Stimulated activated CD4-positive, alpha-beta T cell treated with anti-CD3 and anti-CD28 coated beads, Interleukin-4, amount 100 ng/mL, for 48 hours (primary cell): ENCODE data around the gene GPR37.

Experiments used
- DNase-seq, 2 donors: peaks; one replicate each; pipeline ENCODE4 v3.0.0-alpha.2; 2020; ENCODE audit warnings: low read depth in 2 of 2

GPR37 gene

DNA sequence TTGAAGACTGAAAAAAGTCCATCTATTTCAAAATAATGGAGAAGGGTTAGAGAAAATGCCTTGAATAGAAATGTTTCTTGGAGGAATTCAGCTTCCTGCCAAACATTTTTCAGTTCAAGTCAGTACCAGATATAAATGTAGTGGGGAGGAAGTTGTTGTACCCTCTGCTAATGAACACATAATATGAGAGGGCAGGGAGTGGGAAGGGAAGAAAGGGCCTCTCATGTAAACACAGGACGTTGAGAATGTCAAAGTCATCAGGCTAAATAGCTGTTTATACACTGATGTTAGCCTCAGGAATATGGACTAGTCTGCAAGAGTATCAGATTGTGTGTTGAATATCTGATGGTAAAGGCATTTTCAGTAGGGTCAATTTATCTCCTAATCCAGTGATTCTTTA, 37.0 kb downstream of the GPR37 start:
- DNase-seq, result no peak

DNA sequence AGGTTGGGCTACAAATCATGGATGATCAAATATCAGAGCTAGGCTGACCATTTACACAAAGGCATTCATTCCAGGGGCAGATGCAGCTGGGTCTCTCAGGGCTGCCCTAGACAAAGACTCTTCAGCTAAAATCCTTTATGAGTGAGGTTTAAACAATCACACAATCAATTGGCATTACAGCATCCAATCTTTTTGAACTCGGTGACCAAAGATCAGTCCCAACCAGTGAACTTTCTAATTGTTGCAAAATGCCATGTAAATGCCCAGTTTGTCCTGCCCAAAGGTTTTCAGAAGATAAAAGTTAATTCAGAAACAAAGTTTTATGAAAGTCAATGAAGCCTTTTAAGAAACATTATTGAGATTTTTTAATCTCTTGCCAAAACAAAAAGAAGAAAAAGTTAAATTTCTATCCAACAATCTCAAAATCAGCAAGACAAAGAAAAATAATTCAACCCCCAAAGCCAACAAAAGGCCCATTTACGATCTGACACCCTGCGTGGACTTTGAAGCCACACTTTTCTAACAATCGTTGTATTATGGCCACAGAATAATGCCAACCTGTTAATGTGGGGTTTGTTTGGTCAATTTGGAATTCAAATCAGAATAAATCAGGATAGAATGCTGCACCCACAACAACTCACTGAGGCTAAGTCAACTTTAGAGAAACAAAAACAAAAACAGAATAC, 40.9 kb downstream of the GPR37 start:
- no peak for DNase-seq

DNA sequence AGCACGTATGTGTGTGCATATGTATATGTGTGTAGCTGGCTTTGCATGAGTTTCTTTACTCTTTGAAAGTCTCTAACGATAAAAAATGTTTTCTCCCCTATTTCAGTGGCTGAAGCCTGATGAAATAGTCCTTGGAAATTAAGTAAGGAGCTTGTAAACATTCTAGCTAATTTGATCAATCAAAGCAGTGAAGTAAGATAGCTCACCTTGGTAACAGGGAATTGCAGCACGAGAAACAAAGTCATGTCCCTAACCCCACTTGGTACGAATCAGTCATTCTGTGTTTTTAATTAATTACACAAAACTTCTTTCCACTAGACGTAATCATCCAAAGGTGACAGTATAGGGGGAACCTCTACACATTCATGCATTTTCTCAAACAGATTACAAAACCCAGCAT, 41.5 kb downstream of the GPR37 start:
- no peak for DNase-seq

DNA sequence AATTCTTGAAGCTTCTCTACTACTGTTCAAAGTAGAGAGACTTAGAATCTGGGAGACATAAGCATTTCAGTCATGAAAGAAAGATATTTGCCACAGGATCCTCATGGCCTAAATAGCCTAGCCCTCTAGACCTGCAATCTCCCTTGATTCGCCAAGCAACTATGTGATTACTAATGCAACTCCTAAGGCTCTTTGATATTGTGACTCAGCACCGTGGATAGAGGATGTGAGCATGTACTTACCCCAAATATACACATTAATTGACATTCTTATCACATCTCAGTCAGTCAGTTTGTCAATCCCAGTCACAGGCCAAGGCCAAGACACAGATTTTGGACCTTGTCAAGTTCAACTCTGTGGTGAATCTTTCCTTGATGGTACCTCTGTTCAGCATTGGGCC, 42.6 kb downstream of the GPR37 start:
- no peak for DNase-seq

DNA sequence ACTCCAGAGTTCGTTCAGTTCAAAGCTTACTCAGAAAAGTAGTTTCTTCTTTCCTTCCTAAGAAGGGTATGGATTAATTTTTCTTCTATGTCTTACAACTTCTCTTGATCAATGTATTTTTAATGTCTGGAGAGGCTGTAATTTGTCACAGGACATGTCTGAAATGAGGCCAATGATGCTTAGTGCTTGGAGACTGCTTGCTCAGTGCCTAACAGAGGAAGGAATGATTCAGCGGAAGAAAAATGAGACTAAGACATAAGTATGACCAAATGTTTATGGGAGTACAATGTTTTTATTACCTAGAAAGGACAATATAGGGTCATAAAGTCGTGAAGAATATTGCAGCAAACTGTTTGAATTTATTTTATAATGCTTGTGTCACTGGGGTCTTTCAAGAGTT, 43.3 kb downstream of the GPR37 start:
- DNase-seq, result no peak

DNA sequence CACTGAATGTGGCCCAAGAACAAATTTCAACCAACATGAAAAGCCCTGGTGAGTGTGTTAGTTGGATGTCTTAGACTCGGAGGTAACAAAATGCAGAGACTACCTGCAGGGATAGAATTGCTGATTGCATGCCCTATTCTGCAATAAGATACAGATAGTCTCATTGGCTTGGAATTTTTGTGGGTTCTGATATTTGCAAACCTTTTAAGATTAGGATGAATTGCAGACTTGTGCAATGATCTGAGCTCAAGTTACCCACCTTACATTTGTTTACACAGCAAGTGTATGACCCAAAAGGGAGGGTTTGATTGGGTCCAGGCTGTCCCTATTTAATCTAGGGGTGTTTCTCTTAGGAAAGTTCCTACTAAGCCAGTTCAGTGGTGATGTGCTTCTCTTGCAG, 45.4 kb downstream of the GPR37 start:
- no peak for DNase-seq

DNA sequence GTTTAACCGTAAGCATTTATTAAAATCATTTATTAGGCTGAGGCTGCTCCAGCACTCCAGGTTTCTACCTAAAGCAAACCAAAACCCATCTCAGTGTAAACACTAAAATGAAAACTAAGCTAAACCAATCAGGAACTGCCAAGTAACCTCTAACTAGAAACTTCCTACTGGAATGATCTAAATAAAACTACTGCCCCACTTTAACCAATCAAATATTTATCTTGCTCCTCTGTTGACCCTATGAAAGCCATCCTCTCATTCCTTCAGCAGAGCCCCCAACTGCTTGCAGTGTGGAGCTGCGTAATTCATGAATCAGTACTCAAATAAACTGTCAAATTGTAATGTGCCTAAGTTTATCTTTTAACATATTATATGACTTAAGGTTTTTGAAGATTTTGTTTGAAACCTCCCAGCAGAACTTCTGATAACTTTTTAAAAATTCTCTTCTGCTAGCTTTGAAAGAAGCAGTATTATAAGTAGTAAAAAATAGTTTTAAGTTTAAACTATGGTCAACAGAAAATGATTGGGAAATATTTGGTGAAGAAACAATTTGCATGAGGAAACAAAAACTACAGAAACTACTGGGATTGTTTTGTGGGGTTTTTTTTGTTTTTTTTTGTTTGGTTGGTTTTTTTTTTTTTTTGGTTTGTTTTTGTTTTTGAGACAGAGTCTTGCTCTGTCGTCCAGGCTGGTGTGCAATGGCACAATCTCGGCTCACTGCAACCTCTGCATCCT, 47.4 kb downstream of the GPR37 start:
- no peak for DNase-seq

DNA sequence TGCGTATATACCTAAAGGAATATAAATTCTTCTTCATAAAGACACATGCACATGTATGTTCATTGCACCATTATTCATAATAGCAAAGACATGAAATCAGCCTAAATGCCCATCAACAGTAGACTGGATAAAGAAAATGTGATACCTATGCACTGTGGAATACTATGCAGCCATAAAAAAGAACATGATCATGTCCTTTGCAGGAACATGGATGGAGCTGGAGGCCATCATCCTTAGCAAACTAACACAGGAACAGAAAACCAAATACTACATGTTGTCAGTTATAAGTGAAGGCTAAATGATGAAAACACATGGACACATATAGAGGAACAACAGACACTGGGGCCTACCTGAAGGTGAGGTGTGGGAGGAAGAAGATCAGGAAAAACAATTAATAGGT, 48.7 kb downstream of the GPR37 start:
- no peak for DNase-seq

DNA sequence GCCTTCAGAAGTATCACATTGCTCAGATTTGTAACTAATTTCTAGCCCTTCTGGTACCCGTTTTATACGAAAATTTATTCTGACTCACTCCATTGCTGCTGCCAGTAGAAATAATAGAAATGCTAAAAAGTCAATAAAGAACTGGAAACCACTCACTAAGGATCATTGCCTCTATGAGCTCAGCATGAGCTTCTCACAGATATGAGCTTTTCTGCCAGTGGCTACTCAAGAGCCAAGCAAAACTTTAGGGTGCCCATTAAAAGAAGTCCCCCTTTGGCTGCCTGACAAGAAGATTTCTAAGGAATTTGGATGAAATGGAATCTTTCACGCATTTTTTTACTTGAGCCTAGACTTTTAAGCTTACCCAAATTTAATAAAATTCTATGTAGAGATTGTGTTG, 52.5 kb downstream of the GPR37 start:
- DNase-seq, result no peak

DNA sequence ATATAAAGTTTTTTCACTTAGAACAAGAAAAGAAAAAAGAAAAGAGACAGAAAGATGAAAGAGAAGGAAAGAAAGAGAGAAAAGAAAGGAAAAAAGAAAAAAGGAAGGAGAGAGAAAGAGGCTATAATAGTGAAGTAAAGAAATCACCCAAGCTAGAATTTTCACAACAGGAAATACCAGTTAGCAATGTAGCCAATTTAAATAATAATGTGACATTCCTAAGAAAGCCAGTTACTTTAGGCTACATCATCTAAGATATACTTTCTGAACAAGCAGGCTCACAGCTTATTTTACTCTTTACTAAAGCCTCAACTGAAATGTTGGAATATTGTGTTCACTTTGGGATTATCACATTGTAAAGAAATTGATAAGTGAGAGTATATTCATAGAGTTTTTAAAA, 53.6 kb downstream of the GPR37 start:
- no peak for DNase-seq

DNA sequence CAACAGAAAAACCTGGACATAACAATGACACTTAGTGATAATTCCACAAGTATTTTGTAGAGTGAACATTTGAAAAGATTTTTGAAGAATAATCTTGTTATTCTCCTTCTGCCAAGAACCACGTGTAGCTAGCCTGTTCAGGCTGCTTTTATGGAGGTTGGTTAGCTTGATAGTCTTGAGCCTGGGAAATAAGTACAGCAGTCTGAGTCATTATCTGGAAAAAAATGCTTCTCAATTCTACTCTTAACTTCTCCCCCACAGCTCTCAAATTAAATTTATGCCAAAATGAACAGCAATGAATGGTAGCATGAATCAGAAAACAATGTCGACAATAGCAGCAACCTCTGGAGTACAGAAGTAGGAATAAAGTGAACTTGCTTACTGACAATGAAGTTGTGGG, 63.2 kb downstream of the GPR37 start:
- DNase-seq, result no peak

DNA sequence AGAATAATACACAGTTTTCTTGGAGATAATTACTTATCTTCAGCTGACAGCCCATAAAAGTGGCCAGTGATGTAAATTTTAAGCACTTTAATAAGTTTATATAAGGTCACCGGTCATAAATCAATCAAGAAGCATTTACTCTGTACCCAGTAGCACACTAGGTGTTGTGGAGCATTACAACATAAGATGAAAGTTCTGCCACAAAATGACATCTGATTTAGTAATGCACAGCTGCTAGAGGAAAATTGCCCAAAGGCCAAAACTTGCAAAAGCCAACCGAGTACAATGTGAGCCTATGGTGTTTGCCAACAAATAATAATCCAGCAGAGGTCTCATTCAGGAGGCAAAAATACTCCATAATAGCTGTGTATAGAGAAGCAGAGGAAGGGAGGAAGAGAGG, 63.6 kb downstream of the GPR37 start:
- no peak for DNase-seq

DNA sequence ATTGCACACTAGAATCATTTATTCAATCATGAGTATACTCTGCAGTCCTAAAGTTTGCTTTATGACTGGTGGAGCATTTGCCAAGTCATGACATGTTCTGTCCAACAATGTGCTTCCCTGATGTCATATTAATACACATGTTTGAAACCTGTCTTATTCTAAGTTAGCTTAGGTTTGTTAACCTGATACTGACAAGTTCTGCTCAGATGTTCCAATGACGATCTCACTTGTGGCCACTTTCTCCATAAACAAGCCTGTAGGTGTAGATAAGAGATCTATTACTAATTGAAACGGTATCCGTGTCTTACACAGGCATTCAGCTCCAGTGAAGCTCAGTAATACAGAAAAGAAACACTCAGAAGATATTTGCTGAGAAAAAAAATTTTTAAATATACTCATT, 64.9 kb downstream of the GPR37 start:
- DNase-seq, result no peak

DNA sequence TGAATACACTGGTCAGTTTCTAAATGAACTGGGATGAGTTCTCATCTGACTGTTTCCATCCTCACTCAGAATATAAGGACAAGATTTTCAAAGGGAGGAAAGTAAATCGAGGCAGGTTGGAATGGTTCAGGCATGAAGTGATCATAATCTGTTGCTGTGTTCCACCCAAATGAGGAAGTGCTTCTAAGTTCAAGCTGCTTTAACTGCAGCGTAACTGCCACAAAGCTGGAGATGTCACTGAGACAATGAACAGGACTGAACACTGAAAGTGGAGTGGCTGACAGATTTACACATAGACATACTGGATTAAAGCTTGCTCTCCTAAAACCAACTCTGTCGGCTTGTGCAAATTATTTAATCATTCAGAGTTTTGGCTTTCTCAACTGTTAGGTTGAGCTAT, 66.6 kb downstream of the GPR37 start:
- DNase-seq, result no peak

DNA sequence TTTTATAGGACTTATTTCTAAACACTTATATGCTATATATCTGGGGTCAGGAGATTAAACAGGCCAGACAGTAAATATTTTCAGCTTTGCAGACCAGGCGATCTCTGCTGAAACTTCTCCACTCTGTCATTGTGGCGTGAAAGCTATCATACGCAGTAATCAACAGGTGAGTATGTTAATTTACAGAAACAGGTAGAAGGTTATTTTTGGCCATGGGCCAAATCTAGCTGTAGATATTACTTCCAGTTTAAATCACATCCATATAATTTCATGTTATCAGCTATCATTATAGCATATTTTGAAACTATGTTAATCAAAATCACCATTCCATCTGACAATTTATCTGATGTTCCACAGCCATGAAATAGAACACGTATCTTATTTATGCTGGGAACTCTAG, 67.8 kb downstream of the GPR37 start:
- no peak for DNase-seq
